H1 (cell line): ENCODE data around the gene MAST1. TPM values are rescaled to one million over a fixed set of nuclear protein-coding genes. Genes with fewer than 3 reads are reported as not detected.

Source experiments
- BRCA1 ChIP-seq: IDR thresholded peaks from 2 replicates; pipeline ENCODE4 v1.6.1; 2012; ENCODE audit warnings: low read depth, low read length, improper control_type of control experiment
- CHD7 ChIP-seq: fragments of 300-600 bp; sonication (generic); IDR thresholded peaks from 2 replicates; pipeline ENCODE4 v1.7.1; 2012; ENCODE audit warnings: low read length, moderate library complexity, mild to moderate bottlenecking, inconsistent platforms; ENCODE audit not compliant: insufficient replicate concordance
- CTCF ChIP-seq, 3 experiments: IDR thresholded peaks; 1 replicate in 2 of 3; 2 replicates in 1 of 3; pipeline versions ENCODE4 v1.5.1 to v1.6.1; 2011; ENCODE audit warnings: low read length in 3 of 3, mild to moderate bottlenecking in 3 of 3, inconsistent platforms in 2 of 3, low read depth in 1 of 3, moderate library complexity in 1 of 3; ENCODE audit not compliant: insufficient read depth in 1 of 3; ENCODE audit errors: control extremely low read depth in 1 of 3
- EZH2 ChIP-seq: fragments of 200-600 bp; sonication (generic); IDR thresholded peaks from 2 replicates; pipeline ENCODE4 v1.7.1; 2012; ENCODE audit warnings: low read depth, mild to moderate bottlenecking, moderate library complexity, low read length, inconsistent platforms; ENCODE audit not compliant: severe bottlenecking
- GABPA ChIP-seq: IDR thresholded peaks from 2 replicates; pipeline ENCODE4 v1.6.1; 2011; ENCODE audit warnings: mild to moderate bottlenecking, low read length, moderate library complexity, borderline replicate concordance; ENCODE audit not compliant: insufficient read depth
- JUN ChIP-seq: IDR thresholded peaks from 2 replicates; pipeline ENCODE4 v1.6.1; 2011; ENCODE audit warnings: low read depth, mild to moderate bottlenecking, improper control_type of control experiment, low read length
- KDM4A ChIP-seq: IDR thresholded peaks from one replicate; pipeline ENCODE4 v1.7.1; 2012; ENCODE audit warnings: low read depth, mild to moderate bottlenecking, moderate library complexity, low read length, inconsistent platforms; ENCODE audit not compliant: severe bottlenecking
- NRF1 ChIP-seq: IDR thresholded peaks from 2 replicates; pipeline ENCODE4 v1.6.1; 2011; ENCODE audit warnings: mild to moderate bottlenecking, low read depth, low read length, improper control_type of control experiment
- TBP ChIP-seq: IDR thresholded peaks from 2 replicates; pipeline ENCODE4 v1.6.1; 2011; ENCODE audit warnings: low read depth, low read length, improper control_type of control experiment
- polyA plus RNA-seq, 7 experiments: library from polyadenylated mRNA; depleted of rRNA in 3 of 7; stranded (reverse) in 5 of 7; unstranded in 2 of 7; fragments of >200 nt in 5 of 7; fragments of 200-250 nt in 2 of 7; gene quantifications; 1 replicate in 5 of 7; 2 replicates in 1 of 7; 4 replicates in 1 of 7; pipeline versions ENCODE4 v1.2.1 to v1.2.3, GENCODE V29; 2011 to 2013; ENCODE audit warnings: missing spikeins in 2 of 7, mixed read lengths in 2 of 7
- total RNA-seq: library from RNA; stranded (reverse); fragmentation: NEBNext Ultra II Directional; extraction: Animal tissue kit (Norgen Biotek cat#: 25700); gene quantifications from 2 replicates; pipeline ENCODE4 v1.2.1, GENCODE V29; 2021

The MAST1 gene
- total and polyA plus RNA-seq, 2 of the 8 experiments (the other 6 are each of a cell fraction or from before 2014, with no cell fraction given) = 15.6 to 28.3 TPM

- TF ChIP-seq CHD7 = no peak
- TF ChIP-seq TBP = no peak
- no peak for TF ChIP-seq EZH2
- no peak for TF ChIP-seq NRF1
- no peak for TF ChIP-seq BRCA1
- no peak for TF ChIP-seq JUN
- no peak for TF ChIP-seq GABPA
- TF ChIP-seq CTCF (IDR thresholded peaks at IDR 0.05; ENCODE audit: control extremely low read depth in 1 of 3, insufficient read depth in 1 of 3, low read depth in 1 of 3, low read length in 3 of 3) = no peak
- no peak for TF ChIP-seq KDM4A
These were observed 45.9 kb downstream of the MAST1 start (continued) for GRCh38 chr19:12884202-12884601.
